Stimulated activated CD4-positive, alpha-beta T cell treated with anti-CD3 and anti-CD28 coated beads, TNF-alpha, amount 100 ng/mL, for 1 hour (primary cell): ENCODE measurements around the gene KCNQ1.

Experiments
- DNase-seq, 3 donors: peaks; one replicate each; pipeline ENCODE4 v3.0.0-alpha.2; 2020; ENCODE audit warnings: low read depth in 3 of 3, low spot score in 1 of 3

KCNQ1 gene

DNA sequence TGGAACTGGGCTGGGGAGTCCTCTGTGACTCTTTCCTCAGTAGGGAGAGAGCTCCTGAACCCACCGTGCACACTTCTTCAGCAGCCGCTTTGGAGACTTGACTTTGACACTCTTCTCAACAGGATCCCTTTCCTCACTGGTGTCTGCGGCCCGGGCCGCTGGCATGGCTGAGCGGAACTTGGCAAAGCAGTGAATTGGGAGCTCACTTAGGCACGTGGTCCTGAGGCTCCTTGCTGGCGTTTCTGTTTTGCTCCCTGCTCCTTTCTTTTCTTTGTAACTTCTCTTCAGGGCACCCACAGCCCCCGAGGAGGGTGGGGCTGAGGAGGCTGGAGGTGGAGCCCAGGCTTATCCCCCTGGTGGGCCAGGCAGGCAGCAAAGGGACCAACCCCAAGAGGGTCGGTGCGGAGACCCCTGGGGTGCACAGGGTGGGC lies 263.4 kb downstream of the KCNQ1 start:
- DNase-seq: no peak

DNA sequence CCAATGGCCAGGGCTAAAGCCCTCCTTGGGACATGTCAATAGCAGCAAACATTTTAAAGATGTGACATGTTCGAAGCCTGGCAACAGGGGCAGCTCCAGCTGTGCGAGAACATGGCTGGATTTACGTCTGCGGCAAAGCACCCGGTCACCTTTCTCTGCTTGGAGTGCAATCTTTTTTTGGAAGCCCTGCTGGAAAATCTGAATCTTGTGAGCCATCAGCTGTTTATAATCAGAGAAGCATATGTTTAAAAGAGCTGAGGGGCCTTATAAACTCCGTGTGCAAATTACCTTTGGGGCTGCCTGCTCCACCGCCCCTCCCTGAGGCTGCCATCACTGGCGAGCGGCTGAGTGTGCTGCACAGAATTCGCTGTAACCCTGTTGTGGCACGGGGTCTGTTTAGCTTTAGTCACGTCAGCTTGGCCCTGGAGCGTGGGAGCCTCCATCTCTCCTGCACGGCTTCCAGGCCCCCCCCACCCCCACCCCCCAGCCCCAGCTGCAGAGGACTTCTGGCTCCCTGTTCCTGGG lies 264.0 kb downstream of the KCNQ1 start:
- no peak for DNase-seq

DNA sequence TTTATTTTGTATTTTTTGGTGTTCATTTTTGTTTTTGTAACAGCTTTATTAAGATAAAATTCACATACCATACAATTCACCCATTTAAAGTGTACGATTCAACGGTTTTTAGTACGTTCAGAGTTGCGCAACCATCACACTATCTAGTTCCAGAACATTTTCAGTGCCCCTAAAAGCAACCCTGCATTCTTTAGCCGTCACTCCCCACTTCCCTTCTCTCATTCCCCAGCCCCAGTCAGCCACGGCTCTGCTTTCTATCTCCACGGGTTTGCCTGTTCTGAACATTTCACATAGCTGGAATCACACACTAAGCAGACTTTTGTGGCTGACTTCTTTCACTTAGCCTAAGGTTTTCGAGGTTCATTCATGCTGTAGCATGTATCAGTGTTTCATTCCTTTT lies 264.6 kb downstream of the KCNQ1 start:
- no peak for DNase-seq

DNA sequence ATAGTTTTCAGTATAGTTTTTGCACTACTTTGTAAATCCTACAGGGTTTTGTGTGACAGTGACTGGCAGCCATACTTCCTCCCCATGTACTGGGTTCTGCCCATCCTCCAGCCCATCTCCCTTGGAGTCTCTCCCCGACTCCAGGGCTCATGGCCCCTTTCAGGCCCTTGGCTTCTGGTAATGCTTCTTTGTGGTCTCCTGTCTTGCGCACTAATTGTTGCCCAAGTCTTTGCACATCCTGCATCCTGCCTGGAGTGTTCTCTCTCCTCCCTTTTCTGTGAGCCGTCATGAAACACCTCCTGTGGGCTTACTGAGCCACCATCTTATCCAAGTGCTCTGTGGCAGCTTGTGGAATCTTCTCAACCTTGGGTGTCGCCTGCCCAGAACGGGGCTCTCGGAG lies 266.4 kb downstream of the KCNQ1 start:
- DNase-seq: no peak

DNA sequence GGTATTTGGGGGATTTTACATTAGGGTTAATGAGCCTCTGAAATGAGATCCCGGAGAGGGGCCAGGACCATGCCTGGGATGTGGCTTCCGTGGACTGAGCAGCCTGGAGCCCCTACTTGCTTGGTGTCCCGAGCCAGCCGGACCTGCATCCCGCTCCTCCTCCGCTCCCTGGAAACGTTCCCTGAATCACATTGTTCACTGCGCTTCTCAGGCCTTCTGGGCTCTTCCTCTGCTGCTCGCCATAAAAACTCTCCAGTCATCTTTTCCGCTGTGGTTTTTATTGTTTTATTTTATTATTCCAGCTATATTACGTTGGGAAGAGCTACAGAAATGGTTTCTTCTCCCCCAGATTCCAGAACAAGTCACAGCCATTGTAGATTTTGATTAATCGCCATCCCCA lies 268.3 kb downstream of the KCNQ1 start:
- DNase-seq: no peak

DNA sequence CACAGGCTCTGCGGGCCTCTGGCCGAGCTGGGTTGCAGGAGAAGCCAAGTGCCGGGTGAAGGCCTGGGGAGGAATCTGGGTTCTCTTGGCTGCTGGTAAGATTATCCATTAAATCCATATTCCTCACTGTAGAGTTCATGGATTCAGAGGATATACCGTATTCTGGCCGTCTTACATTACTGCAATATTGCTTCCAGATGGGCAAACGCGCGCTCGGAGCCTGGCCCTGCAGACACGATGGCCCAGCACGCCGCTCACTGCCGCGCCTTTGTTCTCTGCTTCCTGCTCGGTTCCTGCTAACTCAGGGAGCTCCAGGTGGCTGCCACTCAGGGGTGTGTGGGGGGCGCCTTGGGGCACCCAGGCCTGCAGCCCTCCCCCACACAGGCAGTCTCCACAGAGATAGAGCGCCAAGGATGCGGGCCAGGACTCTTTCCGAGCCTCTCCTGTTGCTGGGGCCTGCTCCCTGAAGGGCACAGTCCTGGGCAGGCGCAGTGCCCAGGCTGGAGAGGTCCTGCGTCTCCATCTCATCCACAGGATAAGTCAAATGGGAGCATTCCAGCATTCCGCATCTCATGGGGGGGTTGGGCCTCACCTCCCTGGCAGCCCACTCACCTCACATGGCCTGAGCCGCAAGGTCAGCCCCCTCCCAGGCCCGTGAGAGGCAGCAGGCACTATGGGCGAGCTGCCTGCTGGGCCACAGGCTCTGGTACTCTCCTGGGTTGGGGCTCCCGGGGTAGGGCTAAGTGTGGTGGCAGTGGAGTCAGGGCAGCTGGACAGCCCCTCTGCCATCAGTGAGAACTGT lies 269.1 kb downstream of the KCNQ1 start:
- no peak for DNase-seq

DNA sequence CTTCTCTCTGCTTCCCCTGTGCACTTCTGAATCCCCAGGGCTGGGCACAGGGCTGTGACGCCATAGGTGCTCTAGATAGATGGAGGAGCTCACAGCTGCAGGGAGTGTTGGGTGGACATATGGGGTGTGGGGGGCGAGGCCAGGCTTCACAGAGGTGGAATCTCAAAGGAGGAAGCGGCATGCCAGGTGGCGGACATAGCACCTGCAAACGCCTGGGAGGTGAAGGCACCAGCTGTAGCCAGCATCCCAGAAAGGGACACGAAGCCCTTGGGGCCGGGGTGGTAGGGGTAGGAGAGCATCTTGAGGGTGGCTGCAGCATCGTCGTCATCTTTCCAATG lies 269.6 kb downstream of the KCNQ1 start:
- DNase-seq: no peak

DNA sequence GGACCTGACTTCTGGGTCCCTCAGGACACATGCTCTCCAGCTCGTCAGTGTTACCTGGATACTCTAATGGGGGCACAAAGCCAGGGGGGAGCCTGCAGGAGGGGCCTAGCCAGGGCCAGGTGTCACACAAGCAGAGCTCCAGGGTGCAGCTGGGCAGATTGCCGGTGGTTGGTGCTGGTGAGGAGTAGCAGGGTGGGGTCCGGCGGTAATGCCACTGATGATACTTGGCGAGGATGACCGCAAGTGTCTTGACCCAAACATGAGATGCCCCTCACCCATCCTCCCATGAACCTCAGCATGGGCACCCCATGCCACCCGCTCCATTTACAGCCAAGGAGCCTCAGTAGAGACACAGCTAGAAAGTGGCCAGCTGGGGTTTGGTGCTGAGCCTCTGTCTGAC lies 270.1 kb downstream of the KCNQ1 start:
- no peak for DNase-seq

DNA sequence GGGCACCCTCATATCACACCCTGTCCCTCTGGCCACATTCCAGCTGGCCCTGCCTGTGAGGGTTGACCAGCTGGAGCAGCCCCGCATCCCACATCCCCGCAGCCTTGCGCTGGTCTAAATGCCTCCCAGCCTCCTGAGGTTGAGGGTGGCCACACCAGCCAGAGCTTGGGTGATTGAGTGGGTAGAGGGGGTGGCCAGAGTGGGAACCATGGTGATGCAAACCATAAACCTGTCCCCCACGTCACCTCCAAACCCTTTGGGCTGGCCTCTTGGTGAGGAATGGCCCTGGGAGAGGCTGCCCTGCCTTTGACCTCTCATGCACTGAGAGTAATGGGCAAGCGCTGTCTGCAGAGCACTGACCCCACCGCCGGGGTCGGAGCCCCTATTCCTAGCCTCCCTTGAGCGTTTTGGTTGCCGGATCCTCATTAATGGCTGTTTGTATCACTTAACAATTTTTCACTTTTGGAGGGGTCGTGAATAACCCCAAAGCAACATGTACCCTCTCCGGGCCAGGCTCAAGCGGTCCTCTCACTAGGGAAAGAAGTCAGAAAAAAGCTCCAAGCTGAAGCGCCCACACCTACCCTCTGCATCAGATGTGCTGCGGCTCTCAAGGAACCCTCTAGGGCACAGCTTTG lies 271.0 kb downstream of the KCNQ1 start:
- no peak for DNase-seq

DNA sequence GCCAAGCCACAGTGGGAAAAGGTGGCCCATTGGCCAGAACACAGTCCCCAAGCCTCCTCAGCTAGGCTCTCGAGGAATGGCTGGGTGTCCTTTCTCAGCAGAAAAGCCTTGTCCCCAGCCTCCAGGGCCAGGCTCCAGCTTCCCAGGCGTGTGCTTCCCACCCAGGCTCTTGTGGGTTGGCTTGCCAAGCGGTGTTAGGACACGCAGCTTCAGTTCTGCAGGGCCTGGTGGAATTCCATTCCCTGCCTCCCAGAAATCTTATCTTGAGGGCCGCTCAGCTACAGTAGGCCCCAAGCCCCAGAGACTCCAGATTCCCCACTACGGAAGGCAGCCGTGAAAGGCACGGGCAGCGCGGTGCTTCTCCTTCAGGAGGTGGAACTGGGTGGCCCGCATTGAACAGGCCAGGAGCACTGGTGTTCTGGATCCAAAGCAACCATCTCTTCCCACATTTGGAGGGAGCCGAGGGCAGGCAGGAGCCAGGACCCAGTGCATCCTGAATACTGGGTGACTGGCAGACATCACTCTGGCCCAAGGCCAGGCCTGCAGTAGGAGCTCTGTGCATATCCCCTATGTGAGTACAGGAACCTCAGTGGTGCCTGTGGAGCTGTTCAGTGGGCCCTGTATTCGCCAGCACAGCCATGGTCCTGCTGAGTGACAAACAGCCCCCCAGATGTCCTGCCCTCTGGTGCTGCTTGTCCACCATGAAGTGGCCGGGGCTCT lies 271.7 kb downstream of the KCNQ1 start:
- no peak for DNase-seq

DNA sequence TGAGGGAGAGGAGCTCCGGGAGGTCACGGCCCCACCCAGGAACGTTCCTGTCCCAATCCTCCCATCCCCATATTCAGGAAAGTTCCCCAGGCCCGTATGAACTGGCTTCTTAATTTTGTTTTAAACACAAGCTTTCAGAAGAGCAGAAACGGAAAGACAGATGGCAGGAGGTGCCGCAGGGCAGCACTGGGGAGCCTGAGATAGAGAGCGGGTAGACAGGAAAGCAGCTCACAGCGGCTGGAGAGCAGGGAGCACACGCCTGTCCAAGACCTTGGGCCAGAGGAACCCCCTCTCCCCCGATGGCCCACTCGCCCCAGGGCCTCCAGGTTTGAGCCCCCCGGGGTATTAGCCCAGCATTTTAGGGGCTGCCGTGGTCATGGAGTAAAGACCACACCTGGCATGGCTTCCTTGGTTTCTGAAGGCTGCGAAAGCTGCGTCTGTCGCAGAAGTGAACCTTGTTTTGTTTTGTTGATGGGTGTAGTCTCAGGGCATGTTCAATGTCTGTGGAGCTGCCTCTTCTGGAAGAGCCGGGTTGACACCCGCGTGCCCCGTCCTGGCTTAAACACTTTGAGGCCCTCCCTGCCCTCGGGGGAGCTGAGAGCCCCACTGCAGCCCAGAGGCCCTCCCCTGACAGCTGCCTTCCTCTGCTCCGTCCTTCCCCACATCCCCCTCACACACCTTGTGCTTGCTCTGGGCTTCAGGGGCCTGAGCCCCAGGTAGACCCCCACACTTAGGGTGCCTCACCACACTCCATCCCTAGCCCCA lies 272.9 kb downstream of the KCNQ1 start:
- no peak for DNase-seq

DNA sequence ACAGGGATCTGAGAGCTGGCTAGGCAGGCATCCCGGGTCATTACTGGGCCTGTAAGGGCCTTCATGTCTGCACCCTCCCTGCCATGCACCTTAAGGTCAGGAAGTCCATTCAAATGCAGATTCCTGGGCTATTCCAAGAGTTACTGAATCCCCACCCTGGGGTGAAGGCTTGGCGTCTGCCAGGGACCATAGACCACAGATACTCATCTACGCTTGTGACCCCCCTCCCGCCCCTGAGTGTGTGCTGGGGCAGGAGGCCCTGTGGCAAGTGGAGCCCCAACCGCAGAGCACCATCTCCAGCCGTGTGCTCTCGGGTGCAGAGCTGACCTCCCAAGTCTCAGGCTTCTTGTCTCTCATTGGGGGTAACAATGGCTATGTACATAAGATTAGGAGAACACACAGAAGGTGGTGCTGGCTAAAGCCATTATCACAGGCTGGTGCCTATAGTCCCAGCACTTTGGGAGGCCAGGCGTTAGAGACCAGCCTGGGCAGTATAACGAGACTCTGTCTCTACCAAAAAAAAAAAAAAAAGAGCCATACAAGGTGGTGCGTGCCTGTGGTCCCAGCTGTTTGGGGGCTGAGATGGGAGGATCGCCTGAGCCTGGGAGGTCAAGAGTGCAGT lies 274.1 kb downstream of the KCNQ1 start:
- DNase-seq: no peak

DNA sequence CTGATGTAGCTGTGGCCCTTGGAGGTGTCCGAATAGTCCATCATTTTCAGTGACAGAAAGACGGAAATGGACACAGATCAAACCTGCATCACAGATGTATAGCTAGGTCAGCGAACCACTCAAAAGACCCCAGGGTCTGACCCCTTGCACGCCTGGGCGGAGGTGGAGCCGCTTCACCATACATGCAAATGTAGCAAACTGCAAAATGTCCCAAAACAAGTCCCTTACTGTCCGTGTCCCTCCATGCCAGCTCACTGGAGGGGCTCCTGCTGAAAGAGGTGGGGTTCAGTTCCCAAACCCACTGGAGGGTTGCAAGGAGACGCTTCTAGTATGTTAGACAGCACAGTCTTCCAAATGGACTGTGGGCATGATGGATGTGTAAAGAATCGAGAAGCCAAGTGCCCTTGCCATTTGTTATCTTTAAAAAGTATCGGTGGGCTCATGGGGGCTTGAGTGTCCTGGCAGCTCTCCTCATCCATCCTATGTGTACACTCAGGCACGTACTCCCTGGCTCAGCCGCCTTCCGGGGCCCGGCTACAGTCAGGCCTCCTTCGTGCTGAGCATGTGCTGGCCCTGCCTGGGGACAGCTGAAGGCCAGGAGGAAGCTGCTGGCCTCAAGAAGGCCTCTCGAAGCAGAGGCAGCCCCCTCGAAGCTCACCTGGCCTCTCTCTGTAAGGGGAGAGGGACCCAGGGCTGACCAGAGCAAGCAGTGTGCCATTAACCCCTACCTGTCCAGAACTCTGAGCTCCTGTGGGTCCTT lies 275.2 kb downstream of the KCNQ1 start:
- DNase-seq: no peak

DNA sequence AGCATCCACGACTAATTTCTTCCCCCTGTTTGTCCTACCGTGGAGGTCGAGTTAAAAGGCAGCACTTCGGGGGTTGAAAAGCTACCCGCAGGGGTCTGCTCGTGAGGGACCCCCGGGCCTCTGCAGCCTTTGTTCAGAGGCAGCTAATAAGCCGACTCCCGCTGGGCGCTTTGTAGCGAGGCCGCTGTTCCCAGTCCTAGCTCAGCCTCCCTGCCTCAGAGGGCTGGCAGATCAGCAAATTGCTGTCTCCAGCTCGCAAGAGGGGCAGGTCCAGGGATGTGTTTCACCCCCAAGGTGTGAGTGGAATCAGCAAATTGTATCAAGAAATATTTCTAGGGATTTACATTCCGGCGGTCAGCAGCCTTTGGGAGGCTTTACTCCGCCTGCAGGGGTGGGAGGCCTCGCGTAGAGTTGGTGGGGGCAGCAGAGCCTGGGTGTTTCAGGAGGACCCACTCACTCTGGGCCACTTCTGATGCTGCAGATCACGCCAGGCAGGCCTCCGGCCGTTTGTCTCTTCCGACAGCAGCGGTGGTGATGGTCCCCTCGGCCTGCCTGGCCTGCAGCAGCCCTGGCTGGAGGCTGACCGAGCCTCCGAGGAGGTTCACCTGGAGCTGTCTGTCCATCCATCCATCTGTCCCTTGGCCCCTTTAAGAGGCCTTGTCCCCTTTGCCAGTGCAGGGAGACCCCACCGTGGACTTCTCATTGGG lies 276.6 kb downstream of the KCNQ1 start:
- no peak for DNase-seq

DNA sequence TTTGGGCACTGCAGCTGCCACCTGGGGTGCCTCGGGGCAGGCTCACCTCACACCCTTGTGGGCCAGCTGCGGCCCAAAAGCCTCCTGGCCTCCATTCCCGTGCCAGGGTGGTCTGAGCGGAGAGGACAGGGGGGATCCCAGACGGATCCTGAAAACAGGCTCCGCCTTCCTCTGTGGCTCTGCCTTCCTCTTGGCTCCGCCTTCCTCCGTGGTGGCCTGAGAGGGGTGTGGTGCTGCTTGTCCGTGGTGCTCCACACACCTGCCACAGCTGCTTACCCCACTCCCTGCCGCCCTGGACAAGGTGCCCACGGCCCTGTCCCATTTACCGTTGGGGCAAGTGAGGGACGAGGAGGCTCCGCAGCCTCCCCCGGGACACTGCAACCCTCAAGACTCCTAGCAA lies 278.1 kb downstream of the KCNQ1 start:
- no peak for DNase-seq

DNA sequence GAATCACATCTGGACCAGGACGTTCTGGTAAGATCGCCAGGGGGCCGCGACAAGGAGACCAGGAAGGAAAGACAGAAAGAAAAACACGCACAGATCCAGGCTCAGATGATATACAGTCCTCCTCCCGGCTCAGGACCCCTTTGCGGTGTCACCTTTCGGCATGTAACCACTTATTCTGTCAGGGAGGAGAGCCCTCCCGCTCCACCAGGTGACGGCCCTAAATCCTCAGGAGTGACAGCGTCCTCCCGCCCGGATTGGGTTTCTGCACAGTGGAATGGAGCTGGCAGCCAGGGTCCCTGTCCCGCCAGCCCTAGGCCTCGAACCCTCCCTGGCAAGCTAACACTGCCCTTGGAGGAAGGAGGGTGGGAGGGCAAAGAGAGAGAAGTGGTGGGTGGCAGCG lies 279.3 kb downstream of the KCNQ1 start:
- DNase-seq: no peak

DNA sequence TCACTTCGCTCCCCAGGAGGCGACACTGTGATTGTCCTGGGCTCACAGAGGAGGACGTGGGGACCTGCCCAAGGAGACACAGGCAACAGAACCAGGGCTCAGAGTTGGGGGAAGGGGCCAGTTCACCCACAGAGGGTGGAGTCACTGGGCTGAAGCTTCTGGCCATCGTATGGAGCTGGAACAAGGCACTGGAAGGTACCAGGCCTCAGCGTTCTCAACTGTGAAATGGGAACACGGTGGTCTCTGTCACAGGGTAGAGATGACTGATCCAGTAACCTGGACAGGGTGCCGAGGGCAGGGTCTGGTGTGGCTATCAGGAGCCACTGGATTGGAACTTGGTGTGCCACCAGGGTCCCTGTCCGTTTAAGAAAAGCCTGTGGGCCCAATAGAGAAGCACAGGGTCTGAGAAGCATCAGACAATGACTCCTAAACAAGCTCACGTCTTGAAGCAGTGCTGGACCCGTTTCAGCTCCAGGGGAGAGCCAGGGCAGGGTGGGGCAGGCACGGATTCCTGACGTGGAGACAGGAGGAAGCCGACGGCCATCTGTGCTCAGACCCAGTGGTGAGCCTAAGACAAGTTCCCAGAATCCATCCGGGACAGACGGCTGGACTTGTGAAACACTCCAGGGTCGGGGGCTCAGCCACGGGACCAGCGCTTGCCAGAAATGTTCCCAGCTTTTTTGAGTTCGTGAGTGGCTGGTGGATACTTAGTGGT lies 280.0 kb downstream of the KCNQ1 start:
- DNase-seq: no peak

DNA sequence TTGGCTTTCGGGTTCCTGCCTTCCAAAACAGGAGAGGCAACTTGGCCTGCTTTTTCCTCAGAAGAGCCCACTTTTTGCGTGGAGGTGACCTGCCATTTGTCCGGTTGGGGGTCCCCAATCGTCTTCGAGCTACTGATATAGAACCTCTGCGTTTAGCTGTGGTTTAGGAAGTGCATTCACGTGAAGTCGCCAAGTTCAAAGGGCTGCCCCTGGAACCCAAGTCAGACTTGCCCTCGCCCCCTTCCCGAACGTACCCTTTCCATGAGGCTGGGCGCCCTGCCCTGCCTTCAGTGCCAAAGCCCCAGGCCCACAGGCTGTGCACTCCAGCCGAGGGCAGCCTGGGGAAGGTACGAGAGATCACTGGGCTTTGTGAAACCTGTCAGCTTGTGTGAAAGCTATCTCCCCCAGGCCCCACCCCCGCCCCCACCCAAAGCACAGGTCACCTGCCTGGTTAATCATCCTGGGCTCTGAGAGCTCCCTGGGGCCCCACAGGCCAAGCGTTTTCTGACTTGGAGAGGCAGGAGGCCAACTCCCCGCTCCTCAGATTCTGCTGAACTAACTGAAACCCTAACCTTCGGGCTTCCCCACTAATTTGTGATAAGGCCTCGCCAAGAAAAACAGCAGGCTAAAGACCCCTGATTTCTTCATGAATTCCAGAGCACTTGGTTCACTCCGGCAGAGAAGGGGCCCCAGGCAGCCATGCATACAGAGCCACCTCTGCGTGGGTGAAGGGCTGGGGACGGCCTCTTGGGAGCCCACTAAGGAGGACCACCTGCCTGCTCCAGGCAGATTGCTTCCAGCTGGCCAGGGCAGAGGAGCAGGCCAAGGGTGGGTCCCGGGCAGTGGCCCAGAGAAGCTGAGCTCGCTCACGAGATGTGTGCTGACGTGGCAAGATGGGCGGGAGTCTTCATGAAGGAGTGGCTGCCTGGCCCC lies 280.8 kb downstream of the KCNQ1 start:
- no peak for DNase-seq
